ENCODE results near the gene INSIG2.

The INSIG2 gene

GRCh38 chr2:118131771-118132170, 43.5 kb downstream of the INSIG2 start:
- DNase-seq, result no peak

- DNase-seq, result no peak
Measured at GRCh38 chr2:118133916-118134315, 45.6 kb downstream of the INSIG2 start.

- DNase-seq, result no peak
Measured at GRCh38 chr2:118134650-118135049, 46.4 kb downstream of the INSIG2 start.

GRCh38 chr2:118145207-118145606, 56.9 kb downstream of the INSIG2 start:
- no peak for DNase-seq

GRCh38 chr2:118145806-118146205, 57.5 kb downstream of the INSIG2 start:
- DNase-seq, result no peak

- DNase-seq, result no peak
Measured at GRCh38 chr2:118146315-118147283, 58.3 kb downstream of the INSIG2 start.

- no peak for DNase-seq
Measured at GRCh38 chr2:118148133-118148532, 59.9 kb downstream of the INSIG2 start.

- DNase-seq, result no peak
Measured at GRCh38 chr2:118148809-118149208, 60.5 kb downstream of the INSIG2 start.

- no peak for DNase-seq
Measured at GRCh38 chr2:118150294-118150693, 62.0 kb downstream of the INSIG2 start.

GRCh38 chr2:118151831-118152230, 63.6 kb downstream of the INSIG2 start:
- DNase-seq, result no peak

- no peak for DNase-seq
Measured at GRCh38 chr2:118153433-118153832, 65.2 kb downstream of the INSIG2 start.

GRCh38 chr2:118154176-118154575, 65.9 kb downstream of the INSIG2 start:
- DNase-seq, result no peak
